Vagina (tissue), 2 donors: ENCODE measurements around the gene YEATS4.

ENCODE experiments used
- POLR2A ChIP-seq, 2 donors: fragments of 450-650 bp; IDR thresholded peaks; one replicate each; pipeline ENCODE4 v1.6.1; 2017; ENCODE audit warnings: antibody characterized with exemption in 2 of 2, mild to moderate bottlenecking in 2 of 2, moderate library complexity in 2 of 2
- POLR2AphosphoS5 ChIP-seq, 2 donors: sonication (generic); formaldehyde crosslinking; IDR thresholded peaks; one replicate each; pipeline ENCODE4 v1.9.0; 2017; ENCODE audit warnings: antibody characterized with exemption in 2 of 2, mild to moderate bottlenecking in 2 of 2, low read depth in 1 of 2; ENCODE audit not compliant: insufficient read depth in 1 of 2
- TF ChIP-seq, protein P1 (sequence below), 3 experiments: fragments of 450-650 bp in 2 of 3; fragments of 200-600 bp in 1 of 3; sonication (generic) in 1 of 3; IDR thresholded peaks; one replicate each; pipeline ENCODE4 v1.5.1; 2017 to 2019; ENCODE audit warnings: antibody characterized with exemption in 3 of 3, mild to moderate bottlenecking in 2 of 3, moderate library complexity in 2 of 3

DNA sequence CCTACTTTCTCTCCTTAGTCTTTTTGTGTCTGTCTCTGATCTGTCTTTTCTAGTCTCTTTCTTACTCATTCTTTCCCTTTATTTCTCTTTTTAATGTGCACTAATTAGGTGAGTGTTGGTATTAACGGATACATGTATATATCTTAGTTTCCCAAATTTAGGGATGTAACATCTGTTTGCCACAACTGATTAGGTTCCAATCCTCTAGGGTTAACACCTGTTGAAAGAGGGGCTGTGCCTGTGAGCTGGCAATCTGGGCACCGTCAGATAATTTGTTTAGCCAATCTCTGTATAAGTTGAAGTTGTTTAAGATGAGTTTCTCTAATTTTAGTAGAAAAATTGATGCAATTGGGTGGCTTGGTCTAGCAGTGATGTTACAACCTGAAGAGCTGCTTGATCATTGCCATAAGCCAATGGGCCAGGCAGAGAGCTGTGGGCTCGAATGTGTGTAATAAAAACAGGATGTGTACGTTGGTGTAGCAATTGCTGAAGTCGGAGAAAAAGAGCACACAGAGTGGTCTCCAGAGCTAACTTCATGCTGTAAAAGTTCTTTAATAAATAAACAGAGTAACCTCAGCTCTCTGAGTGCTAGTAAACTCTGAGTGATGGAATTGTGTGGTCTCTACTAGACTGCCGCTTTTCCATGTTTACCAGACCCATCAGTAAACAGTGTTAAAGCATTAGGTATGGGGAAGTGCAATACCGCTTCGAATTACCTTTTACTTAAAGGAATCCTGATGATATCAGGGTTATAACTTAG is 29.7 kb upstream of the YEATS4 start:
- TF ChIP-seq, protein P1, sequence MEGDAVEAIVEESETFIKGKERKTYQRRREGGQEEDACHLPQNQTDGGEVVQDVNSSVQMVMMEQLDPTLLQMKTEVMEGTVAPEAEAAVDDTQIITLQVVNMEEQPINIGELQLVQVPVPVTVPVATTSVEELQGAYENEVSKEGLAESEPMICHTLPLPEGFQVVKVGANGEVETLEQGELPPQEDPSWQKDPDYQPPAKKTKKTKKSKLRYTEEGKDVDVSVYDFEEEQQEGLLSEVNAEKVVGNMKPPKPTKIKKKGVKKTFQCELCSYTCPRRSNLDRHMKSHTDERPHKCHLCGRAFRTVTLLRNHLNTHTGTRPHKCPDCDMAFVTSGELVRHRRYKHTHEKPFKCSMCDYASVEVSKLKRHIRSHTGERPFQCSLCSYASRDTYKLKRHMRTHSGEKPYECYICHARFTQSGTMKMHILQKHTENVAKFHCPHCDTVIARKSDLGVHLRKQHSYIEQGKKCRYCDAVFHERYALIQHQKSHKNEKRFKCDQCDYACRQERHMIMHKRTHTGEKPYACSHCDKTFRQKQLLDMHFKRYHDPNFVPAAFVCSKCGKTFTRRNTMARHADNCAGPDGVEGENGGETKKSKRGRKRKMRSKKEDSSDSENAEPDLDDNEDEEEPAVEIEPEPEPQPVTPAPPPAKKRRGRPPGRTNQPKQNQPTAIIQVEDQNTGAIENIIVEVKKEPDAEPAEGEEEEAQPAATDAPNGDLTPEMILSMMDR (IDR thresholded peaks at IDR 0.05): no peak
- TF ChIP-seq POLR2A (IDR thresholded peaks at IDR 0.05): no peak
- no peak for TF ChIP-seq POLR2AphosphoS5 (IDR thresholded peaks at IDR 0.05; ENCODE audit: insufficient read depth in 1 of 2, low read depth in 1 of 2)
